Fibroblast of the aortic adventitia (primary cell): Measurements from ENCODE around the gene CYP46A1. TPM values are rescaled to one million over a fixed set of nuclear protein-coding genes. Genes with fewer than 3 reads are reported as not detected.

Experiments
- DNase-seq: peaks from one replicate; pipeline ENCODE4 v3.0.0-alpha.2; 2010; ENCODE audit warnings: low read depth
- H3K4me3 ChIP-seq: 2 replicates; pipeline ENCODE4 v1.5.1; 2011; ENCODE audit warnings: low read depth, mild to moderate bottlenecking, control low read depth, low read length, moderate library complexity
- CTCF ChIP-seq: IDR thresholded peaks from 2 replicates; pipeline ENCODE4 v1.5.1; 2011; ENCODE audit warnings: mild to moderate bottlenecking, low read length, control low read depth, inconsistent platforms; ENCODE audit not compliant: insufficient read depth
- total RNA-seq: library from RNA; depleted of rRNA; stranded (reverse); fragments of >200 nt; gene quantifications from 2 replicates; pipeline ENCODE4 v1.2.3, GENCODE V29; 2012; ENCODE audit warnings: low replicate concordance

CYP46A1 gene
- total RNA-seq, 1 donor: 0.36 TPM

- H3K4me3 ChIP-seq: no peak overlapping the region
- DNase-seq: no peak
- TF ChIP-seq CTCF: no peak
Observed at GRCh38 chr14:99688210-99688581, 4.1 kb downstream of the CYP46A1 start.

- no peak for TF ChIP-seq CTCF
- H3K4me3 ChIP-seq: no peak overlapping the region
- DNase-seq: no peak
Observed at GRCh38 chr14:99688629-99689028, 4.5 kb downstream of the CYP46A1 start.

GRCh38 chr14:99689266-99690236, 5.5 kb downstream of the CYP46A1 start:
- DNase-seq: no peak
- no peak overlapping the region for H3K4me3 ChIP-seq
- no peak for TF ChIP-seq CTCF

DNA sequence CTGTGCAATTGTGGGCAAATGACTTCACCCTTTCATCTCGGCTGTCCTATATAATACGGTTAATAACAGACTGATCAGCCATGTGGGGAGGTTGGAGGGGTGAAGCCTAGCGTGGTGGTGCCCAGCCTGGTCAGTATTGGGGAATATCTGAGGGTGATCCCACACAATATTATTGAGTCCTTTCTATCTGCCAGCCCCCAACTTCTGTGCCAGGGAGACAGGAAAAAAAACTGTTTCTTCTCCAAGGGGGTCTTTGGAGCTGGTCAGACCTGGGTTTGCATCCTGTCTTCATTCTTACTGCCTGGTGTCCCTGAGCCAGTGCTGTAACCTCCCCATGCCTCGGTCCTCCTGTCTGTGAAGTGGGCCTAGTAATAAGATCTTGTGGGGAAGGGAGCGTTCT, 6.5 kb downstream of the CYP46A1 start:
- DNase-seq: no peak
- TF ChIP-seq CTCF: no peak
- no peak overlapping the region for H3K4me3 ChIP-seq

DNA sequence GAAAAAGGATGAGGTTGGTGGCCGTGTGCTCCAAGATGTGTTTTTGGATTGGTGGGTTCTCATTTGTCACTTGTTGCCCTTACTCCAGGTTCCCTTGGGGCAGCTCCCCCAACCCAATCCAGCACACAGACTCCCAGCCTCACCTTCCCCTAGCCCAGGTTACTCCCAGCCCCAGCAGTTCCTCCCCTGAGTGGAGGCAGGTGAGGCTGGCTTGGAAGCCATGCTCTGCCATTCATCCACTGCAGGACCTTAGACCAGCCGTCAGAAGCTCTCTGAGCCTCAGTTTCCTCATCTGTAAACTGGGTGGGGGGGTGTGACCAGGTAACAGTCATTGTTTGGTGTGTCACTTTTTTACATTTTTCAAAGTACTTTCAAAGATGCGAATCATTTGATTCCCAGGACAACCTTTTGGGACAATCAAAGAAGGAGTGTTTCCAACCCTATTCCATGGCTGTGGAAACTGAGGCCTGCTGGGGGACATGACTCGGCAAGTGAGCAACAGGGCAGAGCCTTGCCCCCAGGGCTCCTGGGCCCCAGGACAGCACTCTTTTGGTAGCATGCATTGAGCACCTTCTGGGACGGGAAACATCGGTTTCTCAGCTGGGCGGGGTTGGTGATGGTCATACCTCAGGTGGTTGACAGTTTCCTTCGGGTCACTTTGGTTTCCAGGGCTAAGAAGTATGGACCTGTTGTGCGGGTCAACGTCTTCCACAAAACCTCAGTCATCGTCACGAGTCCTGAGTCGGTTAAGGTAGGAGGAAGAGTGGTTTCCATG, 7.2 kb downstream of the CYP46A1 start:
- TF ChIP-seq CTCF: no peak
- no peak for DNase-seq
- no peak overlapping the region for H3K4me3 ChIP-seq

GRCh38 chr14:99693918-99694317, 9.8 kb downstream of the CYP46A1 start:
- no peak overlapping the region for H3K4me3 ChIP-seq
- DNase-seq: no peak
- TF ChIP-seq CTCF: no peak
